Fibroblast of the aortic adventitia (primary cell): ENCODE results near the gene LZTFL1. TPM values are rescaled to one million over a fixed set of nuclear protein-coding genes. Genes with fewer than 3 reads are reported as not detected.

Experiments
- DNase-seq: peaks from one replicate; pipeline ENCODE4 v3.0.0-alpha.2; 2010; ENCODE audit warnings: low read depth
- H3K4me3 ChIP-seq: 2 replicates; pipeline ENCODE4 v1.5.1; 2011; ENCODE audit warnings: low read depth, mild to moderate bottlenecking, control low read depth, low read length, moderate library complexity
- total RNA-seq: library from RNA; depleted of rRNA; stranded (reverse); fragments of >200 nt; gene quantifications from 2 replicates; pipeline ENCODE4 v1.2.3, GENCODE V29; 2012; ENCODE audit warnings: low replicate concordance
- TF ChIP-seq, protein P1 (sequence below): IDR thresholded peaks from 2 replicates; pipeline ENCODE4 v1.5.1; 2011; ENCODE audit warnings: mild to moderate bottlenecking, low read length, control low read depth, inconsistent platforms; ENCODE audit not compliant: insufficient read depth

LZTFL1 gene
- total RNA-seq, 1 donor = 24.1 TPM

GRCh38 chr3:45789235-45789812 lies 52.6 kb downstream of the LZTFL1 start:
- TF ChIP-seq, protein P1, sequence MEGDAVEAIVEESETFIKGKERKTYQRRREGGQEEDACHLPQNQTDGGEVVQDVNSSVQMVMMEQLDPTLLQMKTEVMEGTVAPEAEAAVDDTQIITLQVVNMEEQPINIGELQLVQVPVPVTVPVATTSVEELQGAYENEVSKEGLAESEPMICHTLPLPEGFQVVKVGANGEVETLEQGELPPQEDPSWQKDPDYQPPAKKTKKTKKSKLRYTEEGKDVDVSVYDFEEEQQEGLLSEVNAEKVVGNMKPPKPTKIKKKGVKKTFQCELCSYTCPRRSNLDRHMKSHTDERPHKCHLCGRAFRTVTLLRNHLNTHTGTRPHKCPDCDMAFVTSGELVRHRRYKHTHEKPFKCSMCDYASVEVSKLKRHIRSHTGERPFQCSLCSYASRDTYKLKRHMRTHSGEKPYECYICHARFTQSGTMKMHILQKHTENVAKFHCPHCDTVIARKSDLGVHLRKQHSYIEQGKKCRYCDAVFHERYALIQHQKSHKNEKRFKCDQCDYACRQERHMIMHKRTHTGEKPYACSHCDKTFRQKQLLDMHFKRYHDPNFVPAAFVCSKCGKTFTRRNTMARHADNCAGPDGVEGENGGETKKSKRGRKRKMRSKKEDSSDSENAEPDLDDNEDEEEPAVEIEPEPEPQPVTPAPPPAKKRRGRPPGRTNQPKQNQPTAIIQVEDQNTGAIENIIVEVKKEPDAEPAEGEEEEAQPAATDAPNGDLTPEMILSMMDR = no peak
- no peak for DNase-seq
- H3K4me3 ChIP-seq = no peak overlapping the region

DNA sequence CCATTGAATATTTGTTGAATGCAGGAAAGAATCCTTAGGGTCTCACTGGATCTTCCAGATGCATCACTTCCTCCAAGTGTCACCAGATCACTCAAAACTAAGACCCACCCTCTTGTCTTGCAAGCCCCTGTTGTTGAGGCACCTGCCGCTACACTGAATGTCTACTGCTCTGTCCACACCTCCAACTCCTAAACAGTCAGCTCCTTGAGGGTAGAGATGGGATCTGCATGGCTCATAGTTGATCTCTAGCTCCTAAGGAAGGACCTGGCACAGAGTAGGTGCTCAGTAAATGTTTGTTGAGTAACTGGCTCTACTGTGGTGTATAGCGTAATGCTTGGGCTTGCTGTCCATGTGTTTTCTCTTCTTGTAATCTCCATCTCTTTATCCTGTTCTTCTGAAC lies 54.4 kb downstream of the LZTFL1 start:
- no peak for DNase-seq
- TF ChIP-seq, protein P1 = no peak
- H3K4me3 ChIP-seq = no peak overlapping the region

DNA sequence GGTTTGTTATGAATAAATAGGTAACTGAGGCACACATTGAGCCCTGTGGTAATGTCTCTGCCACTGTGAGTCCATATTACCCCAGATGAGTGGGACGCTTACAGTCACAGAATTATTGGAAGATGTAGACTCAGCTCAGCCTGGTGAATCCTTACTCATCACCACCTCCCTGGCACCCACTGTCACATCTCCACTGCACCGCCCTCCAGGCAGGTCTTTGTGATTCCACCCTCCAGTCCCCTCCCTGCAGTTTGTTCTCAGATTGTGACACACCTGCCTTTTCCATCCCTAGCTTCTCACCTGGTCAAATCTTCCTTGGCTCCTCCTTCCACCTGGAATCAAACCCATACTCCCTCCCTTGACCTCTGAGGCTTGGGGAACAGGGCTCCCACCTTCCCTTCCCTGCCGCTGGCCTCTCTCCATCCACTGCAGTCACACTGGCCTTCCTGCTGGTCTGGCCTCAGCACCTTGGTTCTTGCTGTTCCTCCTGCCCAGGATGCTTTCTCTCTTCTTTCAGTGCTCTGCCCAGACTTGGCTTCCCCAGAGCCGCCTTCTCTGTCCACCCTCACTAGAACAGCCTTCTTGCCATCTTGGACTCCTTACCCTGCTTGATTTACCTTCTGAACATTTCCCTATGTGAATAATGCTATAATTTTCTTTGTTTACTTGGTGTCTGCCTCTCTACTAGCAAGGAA lies 55.0 kb downstream of the LZTFL1 start:
- DNase-seq = no peak
- no peak overlapping the region for H3K4me3 ChIP-seq
- TF ChIP-seq, protein P1 = no peak

- no peak for DNase-seq
- H3K4me3 ChIP-seq = no peak overlapping the region
- TF ChIP-seq, protein P1 = no peak
Measured at GRCh38 chr3:45785605-45786150, 56.2 kb downstream of the LZTFL1 start.

GRCh38 chr3:45783667-45784066 lies 58.3 kb downstream of the LZTFL1 start:
- TF ChIP-seq, protein P1 = no peak
- DNase-seq = no peak
- H3K4me3 ChIP-seq = no peak overlapping the region

DNA sequence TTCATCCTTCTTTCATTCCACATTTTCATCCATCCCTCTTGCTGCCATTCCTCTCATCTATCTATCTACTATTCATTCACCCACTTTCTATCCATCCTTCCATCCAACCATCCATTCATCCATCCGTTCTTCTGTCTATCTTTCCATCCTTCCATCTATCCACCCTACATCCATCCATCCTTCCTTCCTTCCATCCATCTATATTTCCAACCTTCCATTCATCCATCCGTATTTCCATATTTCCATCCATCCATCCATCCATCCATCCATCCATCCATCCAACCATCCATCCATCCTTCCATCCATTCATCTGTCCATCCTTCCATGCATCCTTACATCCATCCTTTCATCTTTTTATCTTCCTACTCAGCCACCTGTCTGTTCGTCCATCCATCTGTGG lies 59.5 kb downstream of the LZTFL1 start:
- H3K4me3 ChIP-seq = no peak overlapping the region
- TF ChIP-seq, protein P1 = no peak
- no peak for DNase-seq
